Ectodermal cell (in vitro differentiated cells): ENCODE measurements around the gene GJA8. TPM values are rescaled to one million over a fixed set of nuclear protein-coding genes. Genes with fewer than 3 reads are reported as not detected.
"Not testable (repeated sequence)": the region's sequence is repeated elsewhere in the genome, so short reads cannot be mapped to it uniquely, and the experiment has no call there.

Source experiments
- H3K27ac ChIP-seq: 2 replicates; pipeline ENCODE4 v1.7.0; 2013; ENCODE audit warnings: mild to moderate bottlenecking, low read depth, low read length; ENCODE audit not compliant: insufficient read depth, poor library complexity, severe bottlenecking
- H3K27me3 ChIP-seq: 2 replicates; pipeline ENCODE4 v1.7.0; 2013; ENCODE audit warnings: mild to moderate bottlenecking, low read length; ENCODE audit not compliant: insufficient read depth, control insufficient read depth, poor library complexity, severe bottlenecking
- H3K36me3 ChIP-seq: one replicate; pipeline ENCODE4 v1.7.0; 2013; ENCODE audit warnings: low read length; ENCODE audit not compliant: control insufficient read depth, insufficient read depth
- H3K4me1 ChIP-seq: one replicate; pipeline ENCODE4 v1.7.0; 2013; ENCODE audit warnings: low read length; ENCODE audit not compliant: control insufficient read depth, insufficient read depth
- H3K4me3 ChIP-seq: 2 replicates; pipeline ENCODE4 v1.7.0; 2013; ENCODE audit warnings: low read depth, low read length, control low read depth; ENCODE audit not compliant: insufficient read depth
- H3K9me3 ChIP-seq: 2 replicates; pipeline ENCODE4 v1.7.0; 2013; ENCODE audit warnings: mild to moderate bottlenecking, low read length, moderate library complexity; ENCODE audit not compliant: control insufficient read depth
- WGBS, 2 experiments: methylation state at CpG; one replicate each; pipeline ENCODE4 v1.1.7; 2013; ENCODE audit warnings: missing lambda C conversion rate in 2 of 2; 5-methylcytosine and 5-hydroxymethylcytosine counted together
- polyA plus RNA-seq, 4 experiments: library from polyadenylated mRNA; stranded (reverse); fragments of 50-300 nt; gene quantifications; one replicate each; pipeline ENCODE4 v1.2.3, GENCODE V29; 2013

Gene GJA8
- polyA plus RNA-seq (2013, experiment 1 of 4) = not detected
- polyA plus RNA-seq (2013, experiment 2 of 4) = not detected
- polyA plus RNA-seq (2013, experiment 3 of 4) = not detected
- polyA plus RNA-seq (2013, experiment 4 of 4) = not detected

DNA sequence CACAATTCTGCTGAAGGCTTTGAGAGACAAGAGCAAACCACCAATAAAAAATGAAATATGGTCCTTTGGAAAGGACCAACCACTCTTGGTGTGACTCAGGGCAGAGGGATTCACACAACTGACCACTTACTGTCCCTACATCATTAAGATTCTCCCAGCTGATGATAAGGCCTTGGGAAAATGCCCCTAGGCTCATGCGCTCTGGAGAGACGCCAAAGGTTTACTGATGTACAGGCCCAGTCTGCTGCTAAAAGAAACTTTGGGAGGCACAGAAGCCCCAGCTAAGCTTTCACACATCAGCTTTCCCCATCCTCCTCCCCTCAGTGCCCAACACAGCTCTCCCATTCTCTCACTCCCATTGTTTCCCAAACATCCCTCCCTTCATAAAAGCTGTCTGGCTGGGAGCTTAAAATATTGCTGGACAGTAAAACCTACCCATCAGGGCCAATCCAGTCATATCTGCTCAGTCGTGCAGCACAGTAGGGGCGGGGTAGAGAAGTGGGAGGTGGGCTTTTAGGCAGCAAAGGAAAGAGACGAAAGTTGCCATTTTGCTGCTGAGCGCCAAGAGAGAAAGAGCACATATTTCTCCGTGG, at the start of gene GJA8:
TSS of gene GJA8 (plus strand) at position 543 of the 593 bp plus-strand sequence. CDS start 5,161 bp downstream, outside the sequence.
- H3K36me3 ChIP-seq = no peaks in the 10 kb centered on the region
- no peaks in the 10 kb centered on the region for H3K9me3 ChIP-seq
- H3K4me1 ChIP-seq = no peaks in the 10 kb centered on the region
- no peak within 1 kb of the TSS for H3K4me3 ChIP-seq
- H3K27me3 ChIP-seq = no peaks in the 10 kb centered on the region
- no peak within 1 kb of the TSS for H3K27ac ChIP-seq
- 91 to 97% methylated on average over 7 of the region's 7 CpGs for WGBS, 2 experiments

DNA sequence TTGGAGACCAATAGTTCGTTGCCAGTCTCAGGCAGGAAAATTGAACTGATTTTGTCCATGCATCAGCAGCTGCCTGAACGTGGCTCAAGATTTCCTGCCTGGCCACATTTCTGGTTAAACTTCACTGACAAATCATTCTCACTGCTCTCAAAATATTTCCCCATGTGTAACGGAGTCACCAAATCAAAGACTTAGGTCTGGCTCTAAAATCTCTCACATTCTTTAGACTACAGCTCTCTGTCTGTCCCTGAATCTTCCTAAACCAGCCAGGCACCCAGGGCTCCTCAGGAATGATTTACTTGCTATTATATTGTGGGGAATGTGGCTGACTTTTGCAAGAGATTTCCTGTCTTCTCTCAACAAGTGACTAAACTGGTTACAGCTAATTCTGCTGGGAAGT, 49.2 kb upstream of the GJA8 start:
- H3K36me3 ChIP-seq = no peaks in the 10 kb centered on the region
- H3K9me3 ChIP-seq = no peaks in the 10 kb centered on the region
- H3K27me3 ChIP-seq = no peaks in the 10 kb centered on the region
- no peaks in the 10 kb centered on the region for H3K4me1 ChIP-seq
- no peak overlapping the region for H3K4me3 ChIP-seq
- WGBS, 2 experiments = 82 to 84% methylated on average over 3 of the region's 3 CpGs
- no peak overlapping the region for H3K27ac ChIP-seq

DNA sequence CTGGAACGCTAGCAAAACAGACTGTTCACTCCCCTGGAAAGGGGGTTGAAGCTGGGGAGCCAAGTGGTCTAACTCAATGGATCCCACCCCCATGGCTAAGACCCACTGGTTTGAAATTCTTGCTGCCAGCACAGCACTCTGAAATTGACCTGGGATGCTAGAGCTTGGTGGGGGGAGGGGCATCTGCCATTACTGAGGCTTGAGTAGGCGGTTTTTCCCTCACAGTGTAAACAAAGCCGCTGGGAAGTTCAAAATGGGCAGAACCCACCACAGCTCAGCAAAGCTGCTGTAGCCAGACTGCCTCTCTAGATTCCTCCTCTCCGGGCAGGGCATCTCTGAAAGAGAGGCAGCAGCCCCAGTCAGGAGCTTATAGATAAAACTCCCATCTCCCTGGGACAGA, 47.6 kb upstream of the GJA8 start:
- not testable (repeated sequence) for H3K4me1 ChIP-seq, H3K27ac ChIP-seq, H3K4me3 ChIP-seq, H3K36me3 ChIP-seq, H3K27me3 ChIP-seq, H3K9me3 ChIP-seq
- WGBS, 2 experiments = 73 to 79% methylated on average over 4 of the region's 4 CpGs

DNA sequence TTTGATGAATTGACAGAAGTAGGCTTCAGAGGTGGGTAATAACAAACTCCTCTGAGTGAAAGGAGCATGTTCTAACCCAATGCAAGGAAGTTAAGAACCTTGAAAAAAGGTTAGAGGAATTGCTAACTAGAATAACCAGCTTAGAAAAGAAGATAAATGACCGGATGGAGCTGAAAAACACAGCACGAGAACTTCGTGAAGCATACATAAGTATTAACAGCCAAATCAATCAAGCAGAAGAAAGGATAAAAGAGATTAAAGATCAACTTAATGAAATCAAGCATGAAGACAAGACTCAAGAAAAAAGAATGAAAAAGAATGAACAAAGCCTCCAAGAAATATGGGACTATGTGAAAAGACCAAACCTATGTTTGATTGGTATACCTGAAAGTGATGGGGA, 46.6 kb upstream of the GJA8 start:
- 85 to 98% methylated on average over 3 of the region's 3 CpGs for WGBS, 2 experiments
- H3K4me1 ChIP-seq, H3K4me3 ChIP-seq, H3K27me3 ChIP-seq, H3K36me3 ChIP-seq, H3K9me3 ChIP-seq, H3K27ac ChIP-seq: not testable (repeated sequence)

DNA sequence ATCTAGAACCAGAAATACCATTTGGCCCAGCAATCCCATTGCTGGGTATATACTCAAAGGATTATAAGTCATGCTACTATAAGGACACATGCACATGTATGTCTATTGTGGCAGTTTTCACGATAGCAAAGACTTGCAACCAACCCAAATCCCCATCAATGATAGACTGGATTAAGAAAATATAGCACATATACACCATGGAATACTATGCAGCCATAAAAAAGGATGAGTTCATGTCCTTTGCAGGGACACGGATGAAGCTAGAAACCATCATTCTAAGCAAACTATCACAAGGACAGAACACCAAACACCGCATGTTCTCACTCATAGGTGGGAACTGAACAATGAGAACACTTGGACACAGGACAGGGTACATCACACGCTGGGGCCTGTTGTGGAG, 35.4 kb upstream of the GJA8 start:
- not testable (repeated sequence) for H3K27ac ChIP-seq, H3K4me3 ChIP-seq, H3K36me3 ChIP-seq, H3K4me1 ChIP-seq, H3K9me3 ChIP-seq, H3K27me3 ChIP-seq
- WGBS, 2 experiments = 92 to 96% methylated on average over 4 of the region's 4 CpGs

DNA sequence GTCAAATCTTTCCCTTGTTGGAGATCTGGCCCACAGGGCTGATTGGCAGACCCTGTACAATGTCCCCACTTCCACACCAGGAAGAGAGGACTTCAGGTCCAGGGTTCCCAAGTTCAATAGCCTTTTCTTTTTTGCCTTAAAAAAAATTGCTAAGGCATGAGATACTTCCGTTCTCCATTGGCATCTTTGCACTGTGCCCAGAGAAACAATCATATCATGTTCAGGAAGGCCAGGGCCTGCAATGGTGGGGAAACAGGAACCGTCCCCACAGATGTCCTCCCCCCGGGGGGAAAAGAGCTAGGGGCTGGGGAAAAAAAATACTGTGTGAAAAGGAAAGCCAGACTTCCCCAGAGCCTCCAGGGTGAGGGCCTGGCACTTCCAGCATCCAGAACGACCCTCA, 24.6 kb upstream of the GJA8 start:
- Histone ChIP-seq H3K9me3 (peaks cover 3% of the 10 kb centered on the region), H3K4me3 (no peak overlapping the region)
- 88 to 90% methylated on average over 4 of the region's 4 CpGs for WGBS, 2 experiments

DNA sequence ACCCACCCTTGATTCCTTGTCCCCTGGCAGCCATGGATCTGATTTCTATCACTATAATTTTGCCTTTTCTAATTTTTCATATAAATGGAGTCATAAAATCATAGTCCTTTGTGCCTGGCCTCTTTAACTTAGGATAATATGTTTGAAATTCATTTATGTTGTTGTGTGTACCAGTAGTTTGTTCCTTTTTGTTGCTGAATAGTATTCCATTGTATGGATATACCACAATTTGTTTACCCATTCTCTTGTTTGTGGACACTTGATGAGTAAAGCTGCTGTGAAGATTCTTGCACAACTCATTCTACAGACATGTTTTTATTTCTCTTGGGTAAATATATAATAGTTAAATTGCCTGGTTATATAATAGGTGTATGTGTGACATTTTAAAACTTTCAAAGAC, 22.7 kb upstream of the GJA8 start:
- Histone ChIP-seq H3K9me3 (peaks cover 3% of the 10 kb centered on the region), H3K4me1 (no peaks in the 10 kb centered on the region), H3K27me3 (no peaks in the 10 kb centered on the region), H3K27ac (no peak overlapping the region), H3K4me3 (no peak overlapping the region), H3K36me3 (no peaks in the 10 kb centered on the region)

More for the DNA sequence above, 24.6 kb upstream of the GJA8 start:
- Histone ChIP-seq H3K27ac (no peak overlapping the region), H3K4me1 (no peaks in the 10 kb centered on the region), H3K36me3 (no peaks in the 10 kb centered on the region), H3K27me3 (no peaks in the 10 kb centered on the region)

DNA sequence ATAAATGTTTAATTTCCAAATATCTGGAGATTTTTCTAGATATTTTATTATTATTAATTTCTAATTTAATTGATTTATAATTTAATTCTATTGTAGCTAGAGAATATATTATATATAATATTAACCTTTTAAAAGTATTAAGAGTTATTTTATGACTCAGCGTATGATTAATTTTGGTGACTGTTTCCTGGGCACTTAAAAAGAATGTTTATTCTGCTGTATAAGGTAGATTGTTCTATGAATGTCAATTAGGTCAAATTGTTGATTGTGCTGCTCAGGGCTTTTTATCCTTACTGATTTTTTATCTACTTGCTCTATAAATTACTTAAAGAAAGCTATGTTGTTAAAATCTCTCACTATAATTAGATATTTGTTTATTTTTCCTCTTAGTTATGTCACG, 20.1 kb upstream of the GJA8 start:
- Histone ChIP-seq H3K27ac (no peak overlapping the region), H3K36me3 (no peaks in the 10 kb centered on the region), H3K4me1 (no peaks in the 10 kb centered on the region), H3K9me3 (peaks cover 3% of the 10 kb centered on the region), H3K27me3 (no peaks in the 10 kb centered on the region), H3K4me3 (no peak overlapping the region)
- 100% methylated on average over 1 of the region's 2 CpGs for WGBS, 2 experiments

DNA sequence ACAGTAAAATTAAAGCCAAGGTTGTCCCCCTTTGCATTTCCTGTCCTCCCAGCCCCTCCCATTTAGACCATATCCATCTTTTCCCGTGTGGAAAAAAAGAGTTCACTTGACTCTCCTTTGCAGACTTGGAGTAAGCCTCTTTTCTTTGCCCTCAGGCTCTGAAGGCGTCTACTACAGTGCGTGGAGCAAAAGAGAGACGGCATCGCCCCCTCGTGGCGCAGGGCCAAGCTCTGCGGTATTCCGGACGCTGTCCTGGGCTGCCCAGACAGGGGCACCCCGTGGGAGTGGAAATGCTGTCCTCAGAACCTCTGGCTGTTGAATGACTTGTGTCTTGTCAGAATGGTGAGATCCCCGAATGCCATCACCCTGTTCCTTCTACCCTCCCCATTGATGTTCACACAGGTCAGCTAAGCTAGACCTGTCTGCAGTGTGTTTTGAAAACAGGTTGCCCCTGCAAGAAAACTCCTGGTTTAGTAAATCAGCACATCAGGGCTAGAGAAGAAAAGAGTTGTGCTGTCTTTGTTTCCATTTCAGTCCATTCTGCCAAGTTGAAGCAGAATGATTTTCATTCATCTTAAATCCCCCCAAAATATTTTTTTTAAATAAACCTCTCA, 12.3 kb upstream of the GJA8 start:
- WGBS, 2 experiments = 5 to 6% methylated on average over 12 of the region's 12 CpGs
- peaks cover 5% of the 10 kb centered on the region for H3K4me1 ChIP-seq
- H3K9me3 ChIP-seq = no peaks in the 10 kb centered on the region
- H3K4me3 ChIP-seq = no peak overlapping the region
- no peak overlapping the region for H3K27ac ChIP-seq
- no peaks in the 10 kb centered on the region for H3K27me3 ChIP-seq
- no peaks in the 10 kb centered on the region for H3K36me3 ChIP-seq

DNA sequence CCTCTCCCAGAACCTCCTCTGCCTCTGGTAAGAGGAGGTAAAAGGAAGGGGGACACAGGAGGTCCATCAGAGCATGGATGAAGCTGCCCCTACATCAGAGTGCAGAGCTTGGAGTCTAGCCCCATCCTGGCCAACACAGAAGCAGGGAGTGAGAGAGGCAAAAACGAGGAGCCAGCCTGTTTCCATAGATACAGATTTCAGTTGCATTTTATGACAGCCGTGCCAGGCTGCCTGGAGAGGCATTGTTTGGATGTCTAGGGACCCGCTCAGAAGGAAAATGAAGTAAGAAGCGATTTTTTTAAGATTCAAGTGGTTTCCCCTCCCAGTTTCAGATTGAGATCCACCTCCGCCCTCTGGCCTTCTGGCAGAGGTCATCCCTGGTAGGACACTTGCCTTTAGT, 11.5 kb upstream of the GJA8 start:
- Histone ChIP-seq H3K36me3 (no peaks in the 10 kb centered on the region), H3K27ac (no peak overlapping the region), H3K27me3 (no peaks in the 10 kb centered on the region), H3K4me1 (peaks cover 5% of the 10 kb centered on the region), H3K9me3 (no peaks in the 10 kb centered on the region), H3K4me3 (no peak overlapping the region)
- 88 to 91% methylated on average over 5 of the region's 5 CpGs for WGBS, 2 experiments
